Right forelimb (tissue), 1 donor: ENCODE data around the gene DNER.
"Not testable (repeated sequence)": the region's sequence is repeated elsewhere in the genome, so short reads cannot be mapped to it uniquely, and the experiment has no call there.

Experiments
- DNase-seq: peaks from one replicate; pipeline ENCODE4 v3.0.0-alpha.2; 2018

DNER gene

GRCh38 chr2:229714080-229714735 is at the start of gene DNER:
Gene DNER (minus strand): TSS chr2:229714555. CDS start chr2:229714423, 132 bp downstream.
- peak; percentile 56 for DNase-seq

GRCh38 chr2:229761663-229762062 is 47.3 kb upstream of the DNER start:
- DNase-seq, result no peak

GRCh38 chr2:229757462-229757861 is 43.1 kb upstream of the DNER start:
- not testable (repeated sequence) for DNase-seq

GRCh38 chr2:229752970-229753729 is 38.8 kb upstream of the DNER start:
- DNase-seq, result no peak

- DNase-seq, result no peak
Measured at GRCh38 chr2:229749779-229750178, 35.4 kb upstream of the DNER start.

- DNase-seq, result no peak
Measured at GRCh38 chr2:229748950-229749349, 34.6 kb upstream of the DNER start.

- DNase-seq, result not testable (repeated sequence)
Measured at GRCh38 chr2:229742691-229743090, 28.3 kb upstream of the DNER start.

- DNase-seq, result no peak
Measured at GRCh38 chr2:229740279-229740678, 25.9 kb upstream of the DNER start.

- DNase-seq, result no peak
Measured at GRCh38 chr2:229738024-229738625, 23.8 kb upstream of the DNER start.

GRCh38 chr2:229734410-229734809 is 20.1 kb upstream of the DNER start:
- no peak for DNase-seq

GRCh38 chr2:229733611-229734245 is 19.4 kb upstream of the DNER start:
- DNase-seq, result no peak

GRCh38 chr2:229732897-229733296 is 18.5 kb upstream of the DNER start:
- no peak for DNase-seq

GRCh38 chr2:229731916-229732315 is 17.6 kb upstream of the DNER start:
- DNase-seq, result no peak

GRCh38 chr2:229731363-229731762 is 17.0 kb upstream of the DNER start:
- DNase-seq, result no peak

GRCh38 chr2:229728370-229728769 is 14.0 kb upstream of the DNER start:
- no peak for DNase-seq

GRCh38 chr2:229726643-229727042 is 12.3 kb upstream of the DNER start:
- DNase-seq, result no peak

GRCh38 chr2:229725716-229726574 is 11.6 kb upstream of the DNER start:
- no peak for DNase-seq

- DNase-seq, result not testable (repeated sequence)
Measured at GRCh38 chr2:229723192-229723591, 8.8 kb upstream of the DNER start.

- no peak for DNase-seq
Measured at GRCh38 chr2:229719926-229720647, 5.7 kb upstream of the DNER start.

GRCh38 chr2:229718057-229718456 is 3.7 kb upstream of the DNER start:
- no peak for DNase-seq

GRCh38 chr2:229715895-229716507 is 1.6 kb upstream of the DNER start:
- DNase-seq, result no peak
